NCI-H1105 (cell line): Measurements from ENCODE around the gene PRRX2.
"Not testable (repeated sequence)": the region's sequence is repeated elsewhere in the genome, so short reads cannot be mapped to it uniquely, and the experiment has no call there.

Experiments
- DNase-seq: peaks from one replicate; lab custom pipeline; 2025; lab: John Stamatoyannopoulos, UW

Gene PRRX2

GRCh38 chr9:129654554-129655040, 10.8 kb upstream of the PRRX2 start:
- no peak for DNase-seq

- DNase-seq = no peak
These were observed 10.3 kb upstream of the PRRX2 start for GRCh38 chr9:129655154-129655553.

DNA sequence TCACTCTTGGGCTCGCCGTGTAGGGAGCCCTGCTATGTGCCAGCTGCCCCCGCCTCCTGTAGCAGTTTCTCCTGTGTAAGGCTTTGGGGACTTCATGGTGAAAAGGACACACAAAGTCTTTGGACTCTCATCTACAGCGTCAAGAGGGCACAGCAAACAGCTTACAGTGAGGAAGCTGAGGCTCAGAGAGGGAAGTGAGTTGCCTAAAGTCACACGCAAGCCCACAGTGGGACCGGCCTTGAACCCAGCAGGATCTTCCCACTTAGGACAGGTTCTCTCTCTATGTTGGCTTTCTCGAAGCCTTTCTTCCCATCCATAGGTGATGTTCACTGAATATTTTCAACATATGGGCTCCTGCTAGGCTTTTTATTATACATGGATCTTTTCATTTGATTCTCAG, 9.8 kb upstream of the PRRX2 start:
- DNase-seq = no peak

GRCh38 chr9:129656795-129657390, 8.6 kb upstream of the PRRX2 start:
- no peak for DNase-seq

- DNase-seq = no peak
These were observed 4.4 kb upstream of the PRRX2 start for GRCh38 chr9:129661029-129661428.

GRCh38 chr9:129662239-129662638, 3.2 kb upstream of the PRRX2 start:
- not testable (repeated sequence) for DNase-seq

GRCh38 chr9:129664746-129665388, 580 bp upstream of the PRRX2 start:
- DNase-seq = no peak

DNA sequence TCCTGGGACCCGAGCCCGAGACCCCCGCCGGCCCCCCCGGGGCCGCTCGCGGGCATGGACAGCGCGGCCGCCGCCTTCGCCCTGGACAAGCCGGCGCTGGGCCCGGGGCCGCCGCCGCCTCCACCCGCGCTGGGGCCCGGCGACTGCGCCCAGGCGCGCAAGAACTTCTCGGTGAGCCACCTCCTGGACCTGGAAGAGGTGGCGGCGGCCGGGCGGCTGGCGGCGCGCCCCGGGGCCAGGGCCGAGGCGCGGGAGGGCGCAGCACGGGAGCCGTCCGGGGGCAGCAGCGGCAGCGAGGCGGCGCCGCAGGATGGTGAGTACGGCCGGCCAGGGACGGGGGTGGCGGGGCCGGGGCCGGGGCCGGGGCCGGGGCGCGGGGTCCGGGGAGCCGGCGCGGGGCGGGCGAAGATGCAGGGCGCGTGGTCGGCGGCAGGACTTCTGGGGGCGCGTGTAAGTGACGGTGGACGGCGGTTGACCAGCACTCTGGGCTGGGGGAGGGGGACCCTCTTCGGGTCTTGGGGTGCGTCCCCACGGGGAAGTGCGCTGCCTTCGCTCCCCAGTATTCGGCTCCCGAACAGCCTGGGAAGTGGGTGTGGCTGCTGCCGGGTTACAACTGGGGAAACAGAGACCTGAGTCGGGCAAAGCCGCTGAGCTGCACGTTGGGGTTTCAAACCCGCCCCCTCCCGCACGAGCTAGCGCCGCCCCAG, 520 bp downstream of the PRRX2 start:
- no peak for DNase-seq

DNA sequence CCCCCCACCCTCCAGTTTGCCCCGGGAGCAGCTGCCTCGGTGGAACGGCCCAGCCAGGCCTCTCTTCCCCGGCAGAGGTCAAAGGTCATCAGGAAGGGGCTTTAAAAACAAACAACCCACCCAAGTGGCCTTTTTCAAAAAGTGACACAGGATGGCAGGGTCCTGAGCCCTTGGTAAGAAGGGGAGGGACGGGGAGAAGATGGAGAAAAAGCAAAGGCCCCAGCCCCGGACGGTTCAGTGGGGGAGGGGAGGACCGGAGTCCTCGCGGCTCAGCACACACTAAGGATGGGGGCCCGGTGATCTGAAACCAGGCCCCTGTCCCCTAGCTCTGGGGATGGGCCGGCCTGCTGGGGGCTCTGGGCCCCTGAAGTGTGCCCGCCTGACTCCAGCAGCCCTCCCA, 1.1 kb downstream of the PRRX2 start:
- no peak for DNase-seq

DNA sequence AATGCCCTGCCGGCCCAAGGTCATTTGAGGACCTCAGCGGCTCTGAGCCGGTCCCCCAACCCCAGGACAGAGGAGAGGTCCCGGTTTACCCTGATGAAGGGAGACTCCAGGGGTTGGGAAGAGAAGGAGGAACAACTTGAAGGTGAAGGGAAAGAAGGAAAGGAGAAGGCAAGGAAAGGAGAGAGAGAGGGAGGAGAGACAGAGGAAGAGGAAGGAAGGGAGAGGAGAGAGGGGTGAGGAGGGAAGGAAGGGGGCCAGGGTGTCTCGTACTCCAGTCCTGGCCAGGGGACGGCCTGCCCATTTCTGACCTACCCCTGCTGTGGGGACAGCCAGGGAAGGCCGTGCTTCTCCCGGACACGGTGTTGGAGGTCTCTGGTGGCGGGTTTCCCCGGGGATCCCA, 1.9 kb downstream of the PRRX2 start:
- DNase-seq = no peak

GRCh38 chr9:129667850-129668249, 2.4 kb downstream of the PRRX2 start:
- DNase-seq = no peak

DNA sequence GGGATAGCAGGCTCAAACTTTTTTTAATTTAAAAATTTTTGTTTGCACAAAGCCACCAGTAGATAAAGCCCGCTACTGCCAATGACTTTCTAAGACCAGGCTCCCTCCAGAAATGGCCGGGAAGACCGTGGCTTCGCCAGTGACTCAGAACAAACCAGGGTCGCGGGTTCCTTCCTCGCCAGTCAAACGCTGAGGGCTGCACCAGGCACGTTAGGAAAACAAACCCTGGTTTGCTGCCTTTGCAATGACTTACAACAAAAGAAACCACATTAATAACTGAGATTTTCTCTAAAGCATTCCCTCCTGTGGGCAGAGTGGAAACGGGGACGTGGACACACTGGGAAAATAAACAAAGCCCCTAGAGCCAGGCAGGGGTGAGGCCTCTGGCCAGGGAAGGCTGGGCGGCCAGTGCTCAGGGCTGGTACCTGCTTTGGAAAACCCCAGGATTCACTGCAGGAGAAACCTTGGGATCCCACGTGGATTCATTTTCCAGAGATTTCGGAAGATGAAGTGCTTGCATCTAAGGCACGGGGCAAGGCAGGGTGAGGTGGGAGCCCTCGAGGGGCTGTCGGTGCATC, 3.8 kb downstream of the PRRX2 start:
- no peak for DNase-seq

DNA sequence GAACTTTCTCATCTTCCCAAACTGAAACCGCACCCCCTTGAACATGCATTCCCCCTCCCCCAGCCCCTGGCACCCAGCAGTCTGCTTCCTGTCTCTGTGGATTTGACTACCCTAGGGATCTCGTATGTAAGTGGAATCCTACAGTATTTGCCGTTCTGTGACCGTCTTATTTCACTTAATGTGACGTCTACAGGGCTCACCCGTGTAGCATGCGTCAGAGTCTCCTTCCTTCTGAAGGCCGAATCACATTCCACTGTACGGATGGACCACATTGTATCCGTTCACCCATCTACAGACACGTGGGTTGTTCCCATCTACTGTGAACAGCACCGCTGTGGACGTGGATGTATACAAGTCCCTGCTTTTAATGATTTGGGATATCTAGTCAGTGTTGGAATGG, 4.5 kb downstream of the PRRX2 start:
- DNase-seq = no peak

GRCh38 chr9:129671065-129671464, 5.6 kb downstream of the PRRX2 start:
- DNase-seq = no peak

GRCh38 chr9:129671519-129671918, 6.1 kb downstream of the PRRX2 start:
- DNase-seq = no peak

- no peak for DNase-seq
These were observed 7.3 kb downstream of the PRRX2 start for GRCh38 chr9:129672702-129673101.

DNA sequence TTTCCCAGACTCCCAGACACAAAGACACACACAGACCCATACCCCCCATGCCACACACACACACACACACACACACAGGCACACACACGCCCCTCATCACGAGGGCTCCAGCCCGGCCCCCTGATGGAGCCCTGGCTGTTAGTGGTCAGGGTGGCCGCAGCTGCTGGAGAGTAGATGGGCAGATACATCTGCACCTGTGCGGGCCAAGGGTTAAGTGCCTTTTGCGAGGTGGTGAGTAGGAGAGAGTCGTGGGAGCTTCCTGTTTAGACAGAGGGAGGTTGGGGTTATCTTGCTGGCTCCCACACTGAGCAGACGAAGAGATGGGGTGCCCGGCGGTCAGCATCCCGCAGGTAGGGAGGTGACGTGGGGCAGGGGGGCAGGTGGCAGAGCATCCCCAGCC, 8.2 kb downstream of the PRRX2 start:
- DNase-seq = no peak

- no peak for DNase-seq
These were observed 8.8 kb downstream of the PRRX2 start for GRCh38 chr9:129674229-129674628.

- no peak for DNase-seq
These were observed 10.2 kb downstream of the PRRX2 start for GRCh38 chr9:129675620-129676019.

DNA sequence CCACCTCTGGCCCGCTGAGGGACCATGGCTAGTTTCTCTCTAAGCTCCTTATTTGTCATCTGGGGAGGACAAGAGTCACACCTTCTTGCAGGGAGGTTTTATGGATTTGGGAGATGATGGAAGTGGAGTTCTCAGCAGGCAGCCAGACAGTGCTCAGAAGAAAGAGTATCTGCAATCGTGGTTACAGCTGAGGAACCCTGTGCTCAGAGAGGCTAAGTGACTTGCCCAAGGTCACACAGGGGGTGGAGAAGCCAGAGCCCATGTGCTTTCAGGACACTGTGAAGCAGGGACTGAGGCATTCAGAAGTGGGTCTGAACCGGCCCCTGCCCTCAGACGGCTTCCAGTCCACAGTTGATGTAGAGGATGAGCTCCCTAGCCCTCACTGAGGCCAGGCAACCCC, 10.8 kb downstream of the PRRX2 start:
- no peak for DNase-seq

DNA sequence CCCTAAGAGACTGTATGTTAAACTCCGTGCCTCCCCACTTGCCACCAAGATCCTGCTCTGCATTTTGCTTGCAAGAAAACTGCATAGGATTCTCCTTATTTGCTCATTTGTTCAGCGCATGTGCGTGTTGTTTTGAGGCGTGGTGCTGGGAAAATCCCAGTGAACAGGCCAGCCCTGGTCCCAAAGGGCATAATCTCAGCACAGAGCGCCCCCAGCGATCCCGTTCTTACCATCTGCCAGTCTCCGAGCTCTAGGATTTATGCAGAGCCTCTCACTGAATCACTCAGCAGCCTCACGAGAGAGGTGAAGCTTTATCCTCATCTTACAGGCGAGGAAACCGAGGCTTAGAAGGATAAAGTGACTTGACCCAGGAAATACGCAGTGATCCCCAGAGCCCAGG, 11.5 kb downstream of the PRRX2 start:
- DNase-seq = no peak

DNA sequence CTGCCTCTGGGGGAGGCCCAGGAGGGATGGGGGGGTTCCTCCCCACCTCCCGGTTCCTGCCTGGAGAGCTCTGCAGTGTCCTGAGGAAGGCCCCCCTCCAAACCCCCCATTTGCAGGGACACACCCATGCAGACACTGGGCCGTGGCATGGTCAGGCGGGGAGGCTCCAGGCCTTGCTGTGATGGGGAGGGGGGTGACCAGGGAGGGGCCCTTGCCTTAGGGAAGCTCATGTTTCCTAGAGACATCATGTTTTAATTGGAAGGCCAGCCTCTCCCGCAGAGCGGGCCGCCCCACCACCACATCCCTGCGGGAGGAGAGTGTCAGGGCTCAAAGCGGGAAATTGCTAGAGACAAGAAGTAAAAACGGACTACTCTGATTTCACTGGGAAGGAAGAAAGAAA, 12.0 kb downstream of the PRRX2 start:
- DNase-seq = no peak

GRCh38 chr9:129678844-129679243, 13.4 kb downstream of the PRRX2 start:
- no peak for DNase-seq
